GM19099 (cell line): ENCODE results near the gene MRPS18C.

Experiments used
- POLR2A ChIP-seq: IDR thresholded peaks from 3 replicates; pipeline ENCODE4 v1.6.1; 2011; ENCODE audit warnings: low read depth; ENCODE audit not compliant: insufficient read length; ENCODE audit errors: extremely low read depth

The MRPS18C gene

DNA sequence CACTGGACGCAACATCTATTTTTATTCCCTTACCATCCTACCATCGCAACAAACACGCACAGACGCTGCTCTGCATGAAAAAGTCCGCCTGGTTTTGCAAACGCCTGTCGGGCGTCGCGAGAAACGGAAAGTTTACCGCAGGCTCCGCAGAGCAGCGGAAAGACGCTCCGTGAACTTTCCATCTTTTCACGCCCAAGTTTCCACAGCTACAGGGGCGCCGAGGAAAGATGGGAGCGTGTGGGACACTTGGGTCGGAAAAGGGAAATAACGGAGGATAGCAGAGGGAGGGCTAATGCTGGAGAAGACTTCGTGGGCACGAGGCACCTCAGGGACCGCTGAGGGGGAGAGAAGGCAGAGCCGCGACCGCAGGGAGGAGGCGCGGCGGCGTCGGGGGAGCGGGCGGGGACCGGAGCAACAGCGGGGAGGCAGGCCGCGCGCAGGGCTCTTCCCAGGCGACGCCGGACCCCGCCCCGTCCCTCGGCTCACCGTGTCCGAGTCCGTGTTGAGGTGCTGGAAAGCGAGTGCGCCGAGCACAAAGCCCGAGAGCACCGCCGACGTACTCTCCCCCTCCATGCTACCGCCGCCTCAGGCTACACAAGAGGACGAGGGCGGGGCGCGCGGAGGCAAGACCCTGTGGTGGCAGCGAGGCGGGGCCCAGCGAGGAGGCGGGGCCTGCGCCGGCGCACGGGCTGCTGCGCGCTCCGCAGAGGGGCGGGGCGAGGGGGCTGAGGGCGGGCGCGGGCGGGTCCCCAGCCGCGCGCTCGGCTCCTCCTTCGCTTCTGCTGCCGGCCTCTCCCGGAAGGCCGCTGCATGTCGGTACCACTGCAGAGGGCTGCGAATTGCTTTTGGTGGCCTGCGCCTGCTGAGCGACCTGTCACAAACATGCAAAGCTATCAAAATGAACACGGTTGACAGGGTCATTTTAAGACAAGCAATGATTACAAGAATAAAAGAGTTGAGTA lies 28.9 kb downstream of the MRPS18C start, which contains the start of gene ABRAXAS1:
Gene ABRAXAS1, minus strand, starts transcription at position 601 of the 962 bp plus-strand sequence. Its CDS starts 28 bp downstream, at position 573.
- peak; percentile 98 for TF ChIP-seq POLR2A

- no peak for TF ChIP-seq POLR2A
Observed at GRCh38 chr4:83486457-83487129, 30.7 kb downstream of the MRPS18C start.

DNA sequence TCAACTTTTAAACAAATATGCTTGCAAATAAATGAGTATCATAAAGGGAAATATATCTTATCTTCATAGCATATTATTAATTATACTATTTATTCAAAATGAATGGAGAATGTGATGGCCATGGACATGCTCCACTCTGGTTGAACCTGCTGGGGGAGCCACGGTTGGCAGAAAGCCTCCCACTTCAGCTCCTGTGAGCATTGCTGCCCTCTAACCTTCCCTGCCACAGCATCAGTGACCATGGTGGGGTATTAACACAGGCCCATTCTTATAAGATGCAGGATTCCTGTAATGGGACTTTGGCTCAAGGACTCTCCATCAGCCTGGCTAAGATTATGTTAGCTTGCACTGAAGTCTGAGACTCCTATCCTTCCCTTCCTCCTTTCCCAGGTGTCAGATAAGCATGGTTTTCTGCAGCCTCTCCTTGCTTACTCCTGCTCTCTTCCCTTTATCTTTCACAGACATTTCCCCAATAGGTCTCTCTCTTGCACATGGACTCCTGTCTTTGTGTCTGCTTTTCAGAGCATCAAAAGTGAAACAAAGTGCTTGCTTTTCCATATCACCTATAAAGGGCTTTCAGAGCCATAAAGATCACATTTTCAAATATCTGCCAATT lies 34.0 kb downstream of the MRPS18C start:
- no peak for TF ChIP-seq POLR2A

DNA sequence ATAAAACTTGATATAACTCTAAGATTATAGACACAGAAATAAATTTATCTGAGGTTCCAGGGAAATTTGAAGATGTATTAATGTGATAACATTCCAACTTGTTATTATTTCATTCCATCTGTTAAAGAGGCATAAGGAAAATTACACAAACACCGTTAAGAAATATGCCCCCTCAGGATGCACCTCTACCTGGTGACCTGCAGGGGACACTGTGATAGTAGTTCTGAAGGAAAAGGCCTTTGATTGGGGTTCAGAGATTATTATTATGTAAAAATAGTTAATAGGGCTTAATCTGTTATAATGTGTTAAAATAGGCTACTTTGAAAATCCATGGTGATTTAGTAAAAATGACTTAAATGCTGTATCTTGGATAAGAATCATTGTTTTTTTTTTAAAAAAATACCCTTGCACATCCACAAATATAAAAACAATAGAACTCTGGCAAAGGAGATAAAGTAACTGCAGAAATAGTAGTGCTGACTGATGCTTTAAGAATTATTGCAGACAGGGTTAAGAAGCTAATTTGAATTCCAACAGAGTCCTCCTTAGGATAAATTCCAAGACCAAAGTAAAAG lies 35.1 kb downstream of the MRPS18C start:
- no peak for TF ChIP-seq POLR2A

DNA sequence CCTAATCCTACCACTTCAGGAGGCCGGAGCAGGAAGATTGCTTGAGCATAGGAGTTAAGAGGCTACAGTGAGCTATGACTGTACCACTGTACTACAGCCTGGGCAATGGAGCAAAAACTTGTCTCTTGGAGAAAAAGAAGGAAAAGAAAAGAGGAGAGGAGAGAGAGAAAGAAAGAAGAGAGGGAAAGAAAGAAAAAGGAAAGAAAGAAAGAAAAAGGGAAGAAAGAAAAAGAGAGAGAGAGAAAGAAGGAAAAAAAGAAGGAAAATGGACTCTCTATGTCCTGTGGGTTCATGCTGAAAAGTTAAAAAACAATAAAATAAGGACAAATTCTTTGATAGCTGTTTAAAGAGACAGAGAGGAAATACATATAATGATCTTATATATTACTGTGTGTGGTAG lies 42.3 kb downstream of the MRPS18C start:
- no peak for TF ChIP-seq POLR2A

DNA sequence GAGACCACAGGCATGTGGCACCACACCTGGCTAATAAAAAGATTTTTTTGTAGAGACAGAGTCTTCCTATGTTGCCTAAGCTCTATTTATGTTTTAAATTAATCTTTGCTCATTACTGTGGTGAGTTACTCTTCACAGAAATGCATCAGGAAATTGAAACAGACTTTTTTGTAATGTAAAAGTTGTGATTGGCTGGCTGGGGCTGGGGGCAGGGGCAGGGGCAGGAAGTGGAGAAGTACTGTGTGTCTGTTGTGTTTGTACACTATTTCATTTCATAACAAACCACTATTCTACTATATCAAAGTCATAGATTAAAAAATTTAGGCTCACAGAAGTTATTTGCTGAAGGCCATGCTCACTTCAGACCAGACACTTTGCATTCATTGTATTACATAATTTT lies 48.1 kb downstream of the MRPS18C start:
- no peak for TF ChIP-seq POLR2A

DNA sequence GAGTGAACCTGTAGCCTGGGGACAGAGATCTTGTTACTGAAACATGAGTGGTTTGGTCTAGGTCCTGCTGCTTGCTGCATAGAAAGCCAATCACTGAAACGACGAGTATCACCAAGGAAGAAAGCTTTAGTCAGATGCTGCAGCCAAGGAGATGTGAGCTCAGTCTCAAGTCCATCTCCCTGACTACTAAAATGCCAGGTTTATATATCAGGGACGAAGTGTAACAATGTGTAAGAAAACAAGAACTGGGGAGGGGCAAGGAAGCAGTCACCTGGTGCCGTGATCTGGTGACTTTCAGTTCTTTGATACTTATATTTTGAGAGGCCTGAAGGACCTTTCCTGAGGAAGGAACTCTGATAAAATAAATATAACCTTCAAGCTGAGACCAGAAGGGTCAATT lies 48.6 kb downstream of the MRPS18C start:
- no peak for TF ChIP-seq POLR2A

DNA sequence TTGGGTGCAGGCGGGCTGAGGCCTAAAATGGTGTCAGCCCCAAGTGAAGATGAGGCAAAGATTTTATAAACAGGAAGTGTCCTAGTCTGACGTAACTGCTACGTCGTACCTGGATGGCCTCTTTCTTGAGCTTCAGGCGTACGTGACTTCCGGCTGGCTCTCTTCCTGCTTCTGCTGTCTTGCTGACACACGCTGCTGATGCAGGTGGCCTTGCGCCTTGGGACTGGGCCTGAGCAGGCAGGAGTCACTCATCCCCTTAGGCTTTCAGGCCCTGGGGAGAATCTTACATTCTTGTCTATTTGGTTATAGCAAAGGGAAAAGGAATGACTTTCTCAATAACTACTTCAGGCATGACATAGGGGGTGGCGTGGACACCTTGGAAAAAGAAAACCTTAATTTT lies 49.1 kb downstream of the MRPS18C start:
- TF ChIP-seq POLR2A = no peak

- no peak for TF ChIP-seq POLR2A
Observed at GRCh38 chr4:83510442-83510841, 54.6 kb downstream of the MRPS18C start.
